ENCODE measurements around the gene TNFRSF1A. TPM values are rescaled to one million over a fixed set of nuclear protein-coding genes. Genes with fewer than 3 reads are reported as not detected.

The TNFRSF1A gene
- total RNA-seq, 1 experiment from 2014 or later: 76.7 TPM

DNA sequence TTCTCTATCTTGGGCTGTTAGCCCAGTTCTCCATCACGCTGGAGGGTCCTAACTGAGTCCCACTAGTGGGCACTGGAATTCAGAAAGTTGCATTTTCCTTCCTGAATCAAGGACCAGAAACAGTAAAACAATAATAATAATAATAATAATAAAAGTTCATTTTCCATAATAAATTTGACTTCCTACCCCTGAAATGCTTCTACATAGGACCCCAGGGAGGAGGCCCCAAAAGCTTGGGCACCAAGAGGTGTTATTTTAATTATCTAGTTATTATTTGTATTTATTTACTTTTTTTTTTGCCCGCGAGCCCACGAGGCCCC, 21.1 kb upstream of the TNFRSF1A start:
- no peak for DNase-seq
- peak overlapping the region; percentile 65 for H3K4me3 Mint-ChIP-seq (ENCODE audit: low read depth, unreplicated experiment)
- H3K36me3 Mint-ChIP-seq (ENCODE audit: insufficient read depth, unreplicated experiment): peaks cover 40% of the 10 kb centered on the region
- intact Hi-C loops (cut with micrococcal nuclease; ENCODE audit: unreplicated experiment): no loop called here
- H3K27ac Mint-ChIP-seq (ENCODE audit: unreplicated experiment): no peak overlapping the region
- TF ChIP-seq, protein P1, sequence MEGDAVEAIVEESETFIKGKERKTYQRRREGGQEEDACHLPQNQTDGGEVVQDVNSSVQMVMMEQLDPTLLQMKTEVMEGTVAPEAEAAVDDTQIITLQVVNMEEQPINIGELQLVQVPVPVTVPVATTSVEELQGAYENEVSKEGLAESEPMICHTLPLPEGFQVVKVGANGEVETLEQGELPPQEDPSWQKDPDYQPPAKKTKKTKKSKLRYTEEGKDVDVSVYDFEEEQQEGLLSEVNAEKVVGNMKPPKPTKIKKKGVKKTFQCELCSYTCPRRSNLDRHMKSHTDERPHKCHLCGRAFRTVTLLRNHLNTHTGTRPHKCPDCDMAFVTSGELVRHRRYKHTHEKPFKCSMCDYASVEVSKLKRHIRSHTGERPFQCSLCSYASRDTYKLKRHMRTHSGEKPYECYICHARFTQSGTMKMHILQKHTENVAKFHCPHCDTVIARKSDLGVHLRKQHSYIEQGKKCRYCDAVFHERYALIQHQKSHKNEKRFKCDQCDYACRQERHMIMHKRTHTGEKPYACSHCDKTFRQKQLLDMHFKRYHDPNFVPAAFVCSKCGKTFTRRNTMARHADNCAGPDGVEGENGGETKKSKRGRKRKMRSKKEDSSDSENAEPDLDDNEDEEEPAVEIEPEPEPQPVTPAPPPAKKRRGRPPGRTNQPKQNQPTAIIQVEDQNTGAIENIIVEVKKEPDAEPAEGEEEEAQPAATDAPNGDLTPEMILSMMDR (IDR thresholded peaks at IDR 0.05; ENCODE audit: unreplicated experiment): no peak
- CTCF ChIA-PET: interaction anchor here (0.9 to 1.4 kb wide), 3 partner anchors 11 to 28 kb away, joined by 4 to 8 read pairs (median 4); no protein-coding TSS in a partner anchor
- H3K9me3 Mint-ChIP-seq (ENCODE audit: low read depth, unreplicated experiment): no peaks in the 10 kb centered on the region
- H3K27me3 Mint-ChIP-seq (ENCODE audit: unreplicated experiment): no peaks in the 10 kb centered on the region
- BruUV-seq (replicated peaks): no TSS peak
- H3K4me1 Mint-ChIP-seq (ENCODE audit: low read depth, unreplicated experiment): peaks cover 31% of the 10 kb centered on the region

DNA sequence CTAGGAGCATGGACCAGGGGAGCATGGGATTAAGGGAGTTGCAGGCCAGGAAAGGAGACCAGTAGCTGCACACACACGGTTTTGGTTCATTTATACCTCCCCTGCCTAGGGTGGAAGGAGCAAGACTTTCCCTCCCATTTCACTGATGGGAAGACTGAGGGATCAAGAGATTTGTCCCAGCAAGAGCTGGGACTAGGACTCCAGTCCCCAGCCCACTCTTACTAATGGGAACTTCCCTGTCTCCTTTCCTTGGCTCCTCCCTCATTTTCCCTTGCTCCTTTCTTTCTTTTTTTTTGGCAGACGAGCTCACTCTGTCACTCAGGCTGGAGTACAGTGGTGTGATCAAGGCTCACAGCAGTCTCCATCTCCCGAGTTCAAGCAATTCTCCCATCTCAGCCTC, 20.5 kb upstream of the TNFRSF1A start:
- no TSS peak for BruUV-seq (replicated peaks)
- Mint-ChIP-seq H3K4me1 (ENCODE audit: low read depth, unreplicated experiment) (peaks cover 31% of the 10 kb centered on the region), H3K9me3 (ENCODE audit: low read depth, unreplicated experiment) (no peaks in the 10 kb centered on the region), H3K36me3 (ENCODE audit: insufficient read depth, unreplicated experiment) (peaks cover 40% of the 10 kb centered on the region), H3K27ac (ENCODE audit: unreplicated experiment) (no peak overlapping the region), H3K4me3 (ENCODE audit: low read depth, unreplicated experiment) (peak overlapping the region; percentile 29), H3K27me3 (ENCODE audit: unreplicated experiment) (no peaks in the 10 kb centered on the region)
- intact Hi-C loops (cut with micrococcal nuclease; ENCODE audit: unreplicated experiment): no loop called here
- TF ChIP-seq, protein P1 (IDR thresholded peaks at IDR 0.05; ENCODE audit: unreplicated experiment): no peak
- CTCF ChIA-PET: interaction anchor here (1.2 kb wide), 1 partner anchor 23 kb away, joined by 4 read pairs; no protein-coding TSS in a partner anchor
- DNase-seq: no peak

- Mint-ChIP-seq H3K4me3 (ENCODE audit: low read depth, unreplicated experiment) (peak overlapping the region; percentile 29), H3K36me3 (ENCODE audit: insufficient read depth, unreplicated experiment) (peaks cover 34% of the 10 kb centered on the region), H3K4me1 (ENCODE audit: low read depth, unreplicated experiment) (peaks cover 33% of the 10 kb centered on the region), H3K27me3 (ENCODE audit: unreplicated experiment) (no peaks in the 10 kb centered on the region), H3K9me3 (ENCODE audit: low read depth, unreplicated experiment) (no peaks in the 10 kb centered on the region), H3K27ac (ENCODE audit: unreplicated experiment) (peak overlapping the region; percentile 2)
- CTCF ChIA-PET: interaction anchor here (0.6 to 0.8 kb wide), 2 partner anchors 16 to 27 kb away, joined by 3 read pairs; no protein-coding TSS in a partner anchor
- peak; percentile 79 for DNase-seq
- intact Hi-C loops (cut with micrococcal nuclease; ENCODE audit: unreplicated experiment): no loop called here
- no TSS peak for BruUV-seq (replicated peaks)
- TF ChIP-seq, protein P1 (IDR thresholded peaks at IDR 0.05; ENCODE audit: unreplicated experiment): no peak
Observed at GRCh38 chr12:6361834-6362233, 20.0 kb upstream of the TNFRSF1A start.

DNA sequence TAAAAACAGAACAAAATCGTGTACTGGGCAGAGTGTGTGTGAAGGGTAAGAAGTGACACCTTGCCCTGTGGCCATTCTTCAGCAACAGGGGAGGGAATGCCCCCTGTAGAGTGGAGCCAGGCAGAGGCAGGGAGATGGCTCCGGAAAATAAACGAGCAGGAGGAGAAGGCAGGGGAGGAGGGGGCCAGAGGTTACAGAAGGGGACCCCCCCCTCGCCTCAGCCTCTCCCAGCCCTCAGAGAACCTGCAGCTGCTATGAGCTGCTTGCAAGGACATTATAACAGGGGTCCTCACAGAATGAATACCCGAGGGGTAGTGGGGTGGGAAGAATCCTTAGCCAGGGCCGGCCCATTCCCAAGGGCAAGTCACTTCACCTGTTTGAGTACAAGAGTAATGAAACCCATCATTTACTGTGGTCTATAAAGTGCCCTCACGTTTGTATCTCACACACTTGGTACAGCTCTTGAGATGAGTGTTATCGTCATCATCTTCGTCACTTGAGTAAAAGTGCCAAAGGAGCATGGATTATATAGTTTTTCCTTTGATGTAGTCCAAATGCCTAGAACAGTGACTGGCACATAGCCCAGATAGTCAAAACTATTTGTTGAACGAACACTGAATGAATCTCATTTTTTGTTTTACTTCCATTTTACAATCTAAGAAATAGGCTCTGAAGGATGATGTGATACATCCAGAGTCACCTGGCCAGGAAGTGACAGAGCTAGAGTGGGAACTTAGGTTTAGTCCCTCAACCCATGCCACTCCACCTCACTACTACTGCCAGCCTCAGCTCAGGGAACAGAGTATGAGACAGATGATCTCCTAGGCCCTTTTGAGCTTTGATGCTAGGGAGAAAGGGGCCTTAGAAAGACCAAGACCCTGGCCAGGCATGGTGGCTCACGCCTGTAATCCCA, 19.0 kb upstream of the TNFRSF1A start:
- Mint-ChIP-seq H3K27me3 (ENCODE audit: unreplicated experiment) (no peaks in the 10 kb centered on the region), H3K4me3 (ENCODE audit: low read depth, unreplicated experiment) (no peak overlapping the region)
- CTCF ChIA-PET: interaction anchor here (0.5 to 0.8 kb wide), 3 partner anchors 9 to 26 kb away, joined by 3 to 4 read pairs (median 3); no protein-coding TSS in a partner anchor

More for the DNA sequence above, 19.0 kb upstream of the TNFRSF1A start:
- peaks cover 41% of the 10 kb centered on the region for H3K4me1 Mint-ChIP-seq (ENCODE audit: low read depth, unreplicated experiment)
- no peak for DNase-seq
- peak overlapping the region; percentile 2 for H3K27ac Mint-ChIP-seq (ENCODE audit: unreplicated experiment)
- TF ChIP-seq, protein P1 (IDR thresholded peaks at IDR 0.05; ENCODE audit: unreplicated experiment): no peak
- peaks cover 33% of the 10 kb centered on the region for H3K36me3 Mint-ChIP-seq (ENCODE audit: insufficient read depth, unreplicated experiment)
- intact Hi-C loops (cut with micrococcal nuclease; ENCODE audit: unreplicated experiment): no loop called here
- BruUV-seq (replicated peaks): no TSS peak
- H3K9me3 Mint-ChIP-seq (ENCODE audit: low read depth, unreplicated experiment): no peaks in the 10 kb centered on the region

Measured in Calu3 (cell line).